NB4 (cell line): ENCODE measurements around the gene DNASE1L3.

Source experiments
- CTCF ChIP-seq: IDR thresholded peaks from one replicate; pipeline ENCODE4 v1.5.1; 2012; ENCODE audit warnings: low read depth, low read length
- POLR2A ChIP-seq: IDR thresholded peaks from 2 replicates; pipeline ENCODE4 v1.6.1; 2011; ENCODE audit warnings: mild to moderate bottlenecking; ENCODE audit not compliant: insufficient read length; ENCODE audit errors: extremely low read depth

GRCh38 chr3:58237238-58237940, 26.6 kb upstream of the DNASE1L3 start, which contains the start of gene ABHD6:
- TF ChIP-seq POLR2A (no peak), CTCF (no peak)
